Keratinocyte (primary cell): ENCODE data around the gene DPF3. TPM values are rescaled to one million over a fixed set of nuclear protein-coding genes. Genes with fewer than 3 reads are reported as not detected.

ENCODE experiments used
- DNase-seq: peaks from one replicate; pipeline ENCODE4 v3.0.0-alpha.2; 2011; ENCODE audit warnings: low read depth, missing footprints, low spot score
- FAIRE-seq: peaks from 2 replicates; lab custom pipeline; 2011; peaks lifted over from hg19 to GRCh38; lab: Jason Lieb, UNC
- H2AFZ ChIP-seq: 2 replicates; pipeline ENCODE4 v1.6.0; 2012; ENCODE audit warnings: low read length, control low read depth, inconsistent platforms; ENCODE audit not compliant: control insufficient read depth
- H3K27ac ChIP-seq: 2 replicates; pipeline ENCODE4 v1.5.1; 2011; ENCODE audit warnings: low read length; ENCODE audit not compliant: control insufficient read depth, insufficient read depth
- H3K27me3 ChIP-seq: 3 replicates; pipeline ENCODE4 v1.6.0; 2011; ENCODE audit warnings: low read length; ENCODE audit not compliant: control insufficient read depth, insufficient read depth; ENCODE audit errors: extremely low read depth
- H3K36me3 ChIP-seq, 2 experiments: 2 replicates in 1 of 2; 3 replicates in 1 of 2; pipeline ENCODE4 v1.5.1; 2011; ENCODE audit warnings: low read length in 2 of 2, mild to moderate bottlenecking in 1 of 2; ENCODE audit not compliant: control insufficient read depth in 2 of 2, insufficient read depth in 2 of 2; ENCODE audit errors: extremely low read depth in 1 of 2
- H3K4me1 ChIP-seq: 3 replicates; pipeline ENCODE4 v1.5.1; 2011; ENCODE audit warnings: low read length; ENCODE audit not compliant: control insufficient read depth, insufficient read depth; ENCODE audit errors: extremely low read depth
- H3K4me2 ChIP-seq: 3 replicates; pipeline ENCODE4 v1.6.0; 2011; ENCODE audit warnings: low read depth, low read length; ENCODE audit not compliant: control insufficient read depth, insufficient read depth; ENCODE audit errors: extremely low read depth
- H3K4me3 ChIP-seq, 3 experiments: fragments of 200-600 bp in 1 of 3; sonication (generic) in 1 of 3; 2 replicates in 2 of 3; 3 replicates in 1 of 3; pipeline ENCODE4 v1.5.1; 2011 to 2016; ENCODE audit warnings: low read length in 3 of 3, mild to moderate bottlenecking in 3 of 3, control low read depth in 2 of 3, inconsistent platforms in 1 of 3, low read depth in 1 of 3, mixed read lengths in 1 of 3, mixed run types in 1 of 3, moderate library complexity in 1 of 3; ENCODE audit not compliant: control insufficient read depth in 2 of 3, insufficient read depth in 2 of 3; ENCODE audit errors: extremely low read depth in 1 of 3
- H3K79me2 ChIP-seq: 2 replicates; pipeline ENCODE4 v1.6.0; 2012; ENCODE audit warnings: low read length; ENCODE audit not compliant: control insufficient read depth, insufficient read depth
- H3K9ac ChIP-seq: 3 replicates; pipeline ENCODE4 v1.6.0; 2011; ENCODE audit warnings: low read length; ENCODE audit not compliant: control insufficient read depth, insufficient read depth; ENCODE audit errors: extremely low read depth
- H3K9me1 ChIP-seq: 3 replicates; pipeline ENCODE4 v1.6.0; 2011; ENCODE audit warnings: low read length; ENCODE audit not compliant: control insufficient read depth, insufficient read depth; ENCODE audit errors: extremely low read depth
- H3K9me3 ChIP-seq: 2 replicates; pipeline ENCODE4 v1.5.1; 2012; ENCODE audit warnings: low read depth, low read length; ENCODE audit not compliant: control insufficient read depth
- H4K20me1 ChIP-seq: 3 replicates; pipeline ENCODE4 v1.6.0; 2011; ENCODE audit warnings: low read length; ENCODE audit not compliant: control insufficient read depth, insufficient read depth; ENCODE audit errors: extremely low read depth
- CTCF ChIP-seq, 3 experiments: IDR thresholded peaks in 1 of 3; conservative IDR thresholded peaks in 1 of 3; optimal IDR thresholded peaks in 1 of 3; 2 replicates in 2 of 3; 3 replicates in 1 of 3; pipeline versions ENCODE3 to v1.5.1; 2011; ENCODE audit warnings: low read length in 3 of 3, mild to moderate bottlenecking in 3 of 3, moderate library complexity in 2 of 3, control low read depth in 1 of 3, inconsistent platforms in 1 of 3; ENCODE audit not compliant: insufficient read depth in 2 of 3; ENCODE audit errors: extremely low read depth in 1 of 3
- EZH2 ChIP-seq: IDR thresholded peaks from one replicate; pipeline ENCODE4 v1.6.1; 2012; ENCODE audit warnings: inconsistent platforms, mild to moderate bottlenecking, low read length, moderate library complexity
- dilution Hi-C: fragments of 300-500 bp; cut with MboI; formaldehyde crosslinking; loops from one replicate; pipeline ENCODE4 v1.7.0; 2020; ENCODE audit warnings: low sequenced_read_pairs; ENCODE audit not compliant: extremely low pct_ligation_motif_present
- polyA plus RNA-seq, 5 experiments: library from polyadenylated mRNA; depleted of rRNA in 3 of 5; stranded (reverse) in 3 of 5; stranded (forward) in 1 of 5; unstranded in 1 of 5; fragments of >200 nt; gene quantifications; 1 replicate in 1 of 5; 2 replicates in 3 of 5; 3 replicates in 1 of 5; pipeline versions ENCODE4 v1.2.1 to v1.2.3, GENCODE V29; 2011 to 2012; ENCODE audit warnings: missing spikeins in 2 of 5, low read depth in 1 of 5, low replicate concordance in 1 of 5

Gene DPF3
- polyA plus RNA-seq, 1 donor (not counting 4 experiments of a cell fraction or from before 2014, with no cell fraction given), result 1.1 TPM

GRCh38 chr14:72612041-72612440 is 281.9 kb downstream of the DPF3 start:
- Histone ChIP-seq H3K9me1 (no peaks in the 10 kb centered on the region), H3K27ac (no peak overlapping the region), H2AFZ (no peak overlapping the region), H3K27me3 (no peaks in the 10 kb centered on the region), H3K79me2 (no peaks in the 10 kb centered on the region), H3K36me3 (no peaks in the 10 kb centered on the region), H3K9ac (no peak overlapping the region), H3K4me3 (no peak overlapping the region), H3K4me2 (no peak overlapping the region), H3K4me1 (peaks cover 36% of the 10 kb centered on the region), H3K9me3 (no peaks in the 10 kb centered on the region), H4K20me1 (no peaks in the 10 kb centered on the region)
- dilution Hi-C loops, result no loop called here
- FAIRE-seq (no peak), DNase-seq (no peak)
- no peak for TF ChIP-seq EZH2
- no peak for TF ChIP-seq CTCF (optimal IDR thresholded peaks at IDR 0.05 in 1 of 3, IDR thresholded peaks at IDR 0.05 in 1 of 3, conservative IDR thresholded peaks at IDR 0.05 in 1 of 3; ENCODE audit: extremely low read depth in 1 of 3, insufficient read depth in 2 of 3, low read length in 3 of 3)

GRCh38 chr14:72611506-72611905 is 282.4 kb downstream of the DPF3 start:
- no peak overlapping the region for H3K4me2 ChIP-seq
- no peaks in the 10 kb centered on the region for H3K36me3 ChIP-seq
- no peak overlapping the region for H2AFZ ChIP-seq
- FAIRE-seq, result no peak
- H3K9me3 ChIP-seq, result no peaks in the 10 kb centered on the region
- H3K79me2 ChIP-seq, result no peaks in the 10 kb centered on the region
- H3K27me3 ChIP-seq, result no peaks in the 10 kb centered on the region
- no peaks in the 10 kb centered on the region for H4K20me1 ChIP-seq
- DNase-seq, result no peak
- no peak overlapping the region for H3K4me3 ChIP-seq
- no peak overlapping the region for H3K27ac ChIP-seq
- H3K4me1 ChIP-seq, result peaks cover 36% of the 10 kb centered on the region
- H3K9me1 ChIP-seq, result no peaks in the 10 kb centered on the region
- no peak overlapping the region for H3K9ac ChIP-seq
- dilution Hi-C loops, result no loop called here
- TF ChIP-seq EZH2, result no peak
- no peak for TF ChIP-seq CTCF (optimal IDR thresholded peaks at IDR 0.05 in 1 of 3, IDR thresholded peaks at IDR 0.05 in 1 of 3, conservative IDR thresholded peaks at IDR 0.05 in 1 of 3; ENCODE audit: extremely low read depth in 1 of 3, insufficient read depth in 2 of 3, low read length in 3 of 3)
